ENCODE data around the gene EIF4B. TPM values are rescaled to one million over a fixed set of nuclear protein-coding genes. Genes with fewer than 3 reads are reported as not detected.

The EIF4B gene
- polyA plus RNA-seq, 1 experiment, result 645 TPM

GRCh38 chr12:53052419-53053217 lies 46.4 kb downstream of the EIF4B start:
- POLR2A ChIA-PET, result interaction anchor here (1.0 to 3.0 kb wide), 4 partner anchors 9 to 129 kb away, joined by 3 to 18 read pairs (median 6); partner anchors contain the start of genes CSAD and SPRYD3
- no peaks in the 10 kb centered on the region for H3K27me3 ChIP-seq (ENCODE audit: control insufficient read depth, insufficient read depth, low read length)
- peak overlapping the region; percentile 79 for H3K4me3 ChIP-seq (ENCODE audit: low read depth, low read length)
- no peak for TF ChIP-seq CTCF (IDR thresholded peaks at IDR 0.05; ENCODE audit: low read depth, low read length)
- DNase-seq (ENCODE audit: low read depth, low spot score), result no peak
- peaks cover 3% of the 10 kb centered on the region; the same call in 1 of the 2 replicates for H3K9me3 ChIP-seq (ENCODE audit: control insufficient read depth, insufficient read depth, low read length)
- CTCF ChIA-PET, result interaction anchor here (0.6 to 4.2 kb wide), 5 partner anchors 9 to 146 kb away, joined by 3 to 43 read pairs (median 3); no protein-coding TSS in a partner anchor
- H3K27ac ChIP-seq (ENCODE audit: low read depth, low read length), result no peak overlapping the region

GRCh38 chr12:53053218-53054111 lies 47.2 kb downstream of the EIF4B start:
- ChIA-PET POLR2A (interaction anchor here (0.7 to 3.0 kb wide), 6 partner anchors 8 to 72 kb away, joined by 3 to 18 read pairs (median 5); partner anchors contain the start of gene SPRYD3), CTCF (interaction anchor here (0.6 to 4.2 kb wide), 7 partner anchors 8 to 145 kb away, joined by 3 to 43 read pairs (median 3); partner anchors contain the start of gene SPRYD3)
- no peak for DNase-seq (ENCODE audit: low read depth, low spot score)
- H3K27ac ChIP-seq (ENCODE audit: low read depth, low read length), result peak overlapping the region; percentile 21
- peak; percentile 68 for TF ChIP-seq CTCF (IDR thresholded peaks at IDR 0.05; ENCODE audit: low read depth, low read length)
- 0 out of 2 replicates have a peak overlapping the region, but pooled peaks have one; percentile 7 for H3K4me3 ChIP-seq (ENCODE audit: low read depth, low read length)
- H3K9me3 ChIP-seq (ENCODE audit: control insufficient read depth, insufficient read depth, low read length), result peaks cover 3% of the 10 kb centered on the region; the same call in 1 of the 2 replicates
- H3K27me3 ChIP-seq (ENCODE audit: control insufficient read depth, insufficient read depth, low read length), result no peaks in the 10 kb centered on the region

- POLR2A ChIA-PET, result interaction anchor here (0.7 to 3.0 kb wide), 5 partner anchors 10 to 73 kb away, joined by 3 to 18 read pairs (median 6); partner anchors contain the start of gene SPRYD3
- H3K27me3 ChIP-seq (ENCODE audit: control insufficient read depth, insufficient read depth, low read length), result no peaks in the 10 kb centered on the region
- H3K9me3 ChIP-seq (ENCODE audit: control insufficient read depth, insufficient read depth, low read length), result peaks cover 3% of the 10 kb centered on the region; the same call in 1 of the 2 replicates
- CTCF ChIA-PET, result interaction anchor here (0.6 to 4.2 kb wide), 5 partner anchors 11 to 267 kb away, joined by 3 to 43 read pairs (median 6); partner anchors contain the start of genes AAAS and SPRYD3
- peak overlapping the region; percentile 47 for H3K4me3 ChIP-seq (ENCODE audit: low read depth, low read length)
- DNase-seq (ENCODE audit: low read depth, low spot score), result no peak
- peak overlapping the region; percentile 47 for H3K27ac ChIP-seq (ENCODE audit: low read depth, low read length)
- no peak for TF ChIP-seq CTCF (IDR thresholded peaks at IDR 0.05; ENCODE audit: low read depth, low read length)
Measured at GRCh38 chr12:53054112-53054878, 48.0 kb downstream of the EIF4B start.

- TF ChIP-seq CTCF (IDR thresholded peaks at IDR 0.05; ENCODE audit: low read depth, low read length), result no peak
- no peak for DNase-seq (ENCODE audit: low read depth, low spot score)
- ChIA-PET CTCF (interaction anchor here (0.9 to 4.2 kb wide), 3 partner anchors 8 to 43 kb away, joined by 3 to 43 read pairs (median 10); no protein-coding TSS in a partner anchor), POLR2A (interaction anchor here (0.9 to 3.0 kb wide), 3 partner anchors 10 to 13 kb away, joined by 3 to 18 read pairs (median 3); no protein-coding TSS in a partner anchor)
- Histone ChIP-seq H3K27ac (ENCODE audit: low read depth, low read length) (peak overlapping the region; percentile 11), H3K9me3 (ENCODE audit: control insufficient read depth, insufficient read depth, low read length) (no peaks in the 10 kb centered on the region), H3K4me3 (ENCODE audit: low read depth, low read length) (no peak overlapping the region), H3K27me3 (ENCODE audit: control insufficient read depth, insufficient read depth, low read length) (no peaks in the 10 kb centered on the region)
Measured at GRCh38 chr12:53055471-53056266, 49.4 kb downstream of the EIF4B start.
